ENCODE results near the gene PRSS3. TPM values are rescaled to one million over a fixed set of nuclear protein-coding genes. Genes with fewer than 3 reads are reported as not detected.
"Not testable (repeated sequence)": the region's sequence is repeated elsewhere in the genome, so short reads cannot be mapped to it uniquely, and the experiment has no call there.

PRSS3 gene
- total RNA-seq, 6 experiments from 2014 or later, result 18.9 to 40.4 (median 23.8) TPM

DNA sequence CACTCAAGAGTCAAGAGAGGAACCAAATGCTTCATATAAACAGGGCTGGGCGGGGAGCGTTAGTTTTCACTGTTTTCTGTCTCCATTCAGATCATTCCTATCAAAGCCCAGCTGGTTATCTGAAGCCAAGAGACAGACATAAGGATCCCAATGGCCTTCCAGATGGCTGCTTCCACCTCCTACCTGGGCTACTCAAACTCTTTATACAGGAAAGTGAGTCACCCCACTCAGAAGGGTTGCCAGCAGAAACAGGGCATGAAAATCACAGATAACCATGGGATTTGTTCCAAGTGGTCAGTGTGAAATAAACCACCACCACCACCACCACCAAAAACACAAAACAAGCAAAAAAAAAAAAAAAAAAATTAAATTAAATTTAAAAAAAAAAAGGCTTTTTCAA, 5.5 kb downstream of the PRSS3 start:
- Mint-ChIP-seq H3K4me3 (no peak overlapping the region), H3K36me3 (ENCODE audit: low read depth) (peaks cover 4% of the 10 kb centered on the region), H3K9me3 (no peaks in the 10 kb centered on the region), H3K27me3 (ENCODE audit: insufficient read depth) (peaks cover 16% of the 10 kb centered on the region), H3K27ac (no peak overlapping the region), H3K4me1 (ENCODE audit: low read depth) (0 out of 2 replicates have a peak, but pooled peaks cover 11% of the 10 kb centered on the region)
- DNase-seq, result no peak
- TF ChIP-seq, protein P1, sequence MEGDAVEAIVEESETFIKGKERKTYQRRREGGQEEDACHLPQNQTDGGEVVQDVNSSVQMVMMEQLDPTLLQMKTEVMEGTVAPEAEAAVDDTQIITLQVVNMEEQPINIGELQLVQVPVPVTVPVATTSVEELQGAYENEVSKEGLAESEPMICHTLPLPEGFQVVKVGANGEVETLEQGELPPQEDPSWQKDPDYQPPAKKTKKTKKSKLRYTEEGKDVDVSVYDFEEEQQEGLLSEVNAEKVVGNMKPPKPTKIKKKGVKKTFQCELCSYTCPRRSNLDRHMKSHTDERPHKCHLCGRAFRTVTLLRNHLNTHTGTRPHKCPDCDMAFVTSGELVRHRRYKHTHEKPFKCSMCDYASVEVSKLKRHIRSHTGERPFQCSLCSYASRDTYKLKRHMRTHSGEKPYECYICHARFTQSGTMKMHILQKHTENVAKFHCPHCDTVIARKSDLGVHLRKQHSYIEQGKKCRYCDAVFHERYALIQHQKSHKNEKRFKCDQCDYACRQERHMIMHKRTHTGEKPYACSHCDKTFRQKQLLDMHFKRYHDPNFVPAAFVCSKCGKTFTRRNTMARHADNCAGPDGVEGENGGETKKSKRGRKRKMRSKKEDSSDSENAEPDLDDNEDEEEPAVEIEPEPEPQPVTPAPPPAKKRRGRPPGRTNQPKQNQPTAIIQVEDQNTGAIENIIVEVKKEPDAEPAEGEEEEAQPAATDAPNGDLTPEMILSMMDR (IDR thresholded peaks at IDR 0.05), result no peak

DNA sequence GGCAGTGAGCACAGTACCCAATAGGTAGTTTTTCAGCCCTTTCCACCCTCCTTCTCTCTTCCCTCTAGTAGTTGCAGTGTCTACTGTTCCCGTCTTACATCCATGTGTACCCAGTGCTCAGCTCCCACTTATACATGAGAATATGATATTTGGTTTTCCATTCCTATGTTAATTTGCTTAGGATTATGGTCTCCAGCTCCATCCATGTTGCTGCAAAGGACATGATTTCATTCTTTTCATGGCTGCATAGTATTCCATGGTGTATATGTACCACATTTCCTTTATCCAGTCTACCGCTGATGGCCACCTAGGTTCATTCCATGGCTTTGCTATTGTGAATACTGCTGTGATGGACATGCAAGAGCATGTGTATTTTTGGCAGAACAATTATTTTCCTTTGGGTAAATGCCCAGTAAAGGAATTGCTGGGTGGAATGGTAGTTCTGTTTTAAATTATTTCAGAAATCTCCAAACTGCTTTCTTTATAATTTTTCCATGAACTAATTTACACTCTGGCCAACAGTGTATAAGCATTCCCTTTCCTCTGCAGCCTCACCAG, 6.7 kb downstream of the PRSS3 start:
- not testable (repeated sequence) for DNase-seq; H3K9me3 Mint-ChIP-seq; H3K36me3 Mint-ChIP-seq (ENCODE audit: low read depth); H3K27ac Mint-ChIP-seq; H3K4me3 Mint-ChIP-seq
- peaks cover 16% of the 10 kb centered on the region for H3K27me3 Mint-ChIP-seq (ENCODE audit: insufficient read depth)
- peaks cover 16% of the 10 kb centered on the region for H3K4me1 Mint-ChIP-seq (ENCODE audit: low read depth)

- H3K4me3 Mint-ChIP-seq; H3K27ac Mint-ChIP-seq; DNase-seq; H3K36me3 Mint-ChIP-seq (ENCODE audit: low read depth); H3K9me3 Mint-ChIP-seq: not testable (repeated sequence)
- Mint-ChIP-seq H3K27me3 (ENCODE audit: insufficient read depth) (peaks cover 12% of the 10 kb centered on the region), H3K4me1 (ENCODE audit: low read depth) (peaks cover 21% of the 10 kb centered on the region)
Observed at GRCh38 chr9:33804196-33804595, 8.8 kb downstream of the PRSS3 start.

DNA sequence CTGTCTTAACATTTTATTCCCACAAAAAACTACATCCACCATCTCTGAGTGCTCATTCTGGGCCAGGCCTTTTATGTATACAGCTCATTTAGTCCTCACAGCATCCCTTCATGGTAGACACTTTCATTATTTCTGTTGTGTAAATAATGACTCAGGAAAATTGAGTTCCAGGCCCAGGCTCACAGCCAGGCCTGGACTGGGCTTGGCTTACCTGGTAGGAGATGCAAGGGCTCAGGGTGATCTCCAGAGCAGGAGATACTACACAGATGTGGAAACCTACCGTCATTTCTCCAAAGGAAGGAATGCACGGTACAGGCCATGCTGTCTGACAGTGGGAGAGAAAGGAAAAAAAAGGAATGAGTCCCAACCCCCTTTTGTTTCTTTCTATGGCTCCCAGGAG, 11.8 kb downstream of the PRSS3 start:
- H3K4me1 Mint-ChIP-seq (ENCODE audit: low read depth), result peaks cover 18% of the 10 kb centered on the region
- H3K9me3 Mint-ChIP-seq; H3K4me3 Mint-ChIP-seq; H3K27me3 Mint-ChIP-seq (ENCODE audit: insufficient read depth); H3K36me3 Mint-ChIP-seq (ENCODE audit: low read depth); DNase-seq: not testable (repeated sequence)
- peak overlapping the region; percentile 44 for H3K27ac Mint-ChIP-seq

DNA sequence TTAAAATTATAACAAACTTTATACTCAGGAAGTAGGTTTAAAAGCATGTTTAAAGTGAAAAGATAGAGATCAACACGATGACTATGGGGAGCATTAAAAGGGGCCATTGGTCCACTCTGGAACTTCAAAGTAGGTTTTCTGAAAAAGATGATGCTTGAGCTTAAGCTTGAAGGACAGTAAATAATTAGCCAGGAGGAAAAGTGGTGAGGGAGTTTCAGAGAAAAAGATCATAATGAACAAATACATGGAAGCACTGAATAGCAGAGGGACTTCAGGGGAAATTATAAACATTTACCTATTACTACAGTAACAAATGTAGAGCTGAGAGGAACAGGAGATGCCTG, 13.6 kb downstream of the PRSS3 start:
- not testable (repeated sequence) for H3K9me3 Mint-ChIP-seq; H3K27me3 Mint-ChIP-seq (ENCODE audit: insufficient read depth); H3K4me3 Mint-ChIP-seq; H3K27ac Mint-ChIP-seq; H3K36me3 Mint-ChIP-seq (ENCODE audit: low read depth); DNase-seq
- H3K4me1 Mint-ChIP-seq (ENCODE audit: low read depth), result peaks cover 22% of the 10 kb centered on the region

- H3K4me3 Mint-ChIP-seq, result no peak overlapping the region
- no peaks in the 10 kb centered on the region for H3K36me3 Mint-ChIP-seq (ENCODE audit: low read depth)
- TF ChIP-seq, protein P1 (IDR thresholded peaks at IDR 0.05), result no peak
- no peaks in the 10 kb centered on the region for H3K9me3 Mint-ChIP-seq
- H3K27me3 Mint-ChIP-seq (ENCODE audit: insufficient read depth), result peaks cover 2% of the 10 kb centered on the region
- peaks cover 27% of the 10 kb centered on the region for H3K4me1 Mint-ChIP-seq (ENCODE audit: low read depth)
- H3K27ac Mint-ChIP-seq, result no peak overlapping the region
- no peak for DNase-seq
Observed at GRCh38 chr9:33809506-33809905, 14.1 kb downstream of the PRSS3 start.

DNA sequence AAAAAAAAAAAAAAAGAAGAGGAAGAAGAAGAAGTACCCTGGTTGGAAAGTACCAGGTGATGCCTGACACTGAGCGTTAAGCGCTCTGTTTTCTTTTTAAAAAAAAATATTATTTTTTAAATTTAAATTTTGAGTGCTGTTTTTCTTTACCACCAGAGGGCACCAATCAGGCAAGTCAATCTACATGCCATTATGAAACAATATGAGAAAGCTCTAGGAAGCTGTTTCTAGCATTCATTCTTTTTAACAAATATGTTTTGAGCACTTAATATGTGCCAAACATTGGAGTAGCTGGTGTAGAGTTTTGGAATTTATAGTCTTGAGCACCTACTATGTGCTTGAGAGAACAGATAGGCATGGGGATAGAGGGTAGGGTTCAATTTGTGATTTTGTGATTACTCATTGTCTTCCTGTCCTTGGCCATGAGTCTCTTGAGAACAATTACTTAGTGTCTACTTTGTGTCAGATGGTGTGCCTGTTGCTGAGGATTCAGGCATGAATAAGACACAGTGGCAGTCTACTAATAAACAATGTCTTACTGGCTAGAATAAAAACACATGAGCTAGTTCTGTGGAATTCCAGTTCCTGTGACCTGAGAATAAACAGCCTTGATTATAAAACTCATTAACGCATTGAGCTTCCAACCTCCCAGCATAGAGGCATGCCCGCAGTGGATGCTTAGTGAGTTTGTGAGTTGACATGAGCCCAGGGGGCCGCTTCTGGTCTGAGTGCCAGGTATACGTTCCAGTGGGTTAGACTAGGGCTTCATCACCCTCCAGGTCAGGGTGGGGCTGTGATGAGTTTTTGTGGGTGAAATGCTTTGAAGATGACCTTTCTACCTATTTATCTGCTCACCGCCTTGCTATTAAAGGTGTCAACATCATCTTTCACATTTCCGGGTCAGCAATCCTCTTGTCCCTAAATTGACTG, 18.6 kb downstream of the PRSS3 start:
- H3K9me3 Mint-ChIP-seq, result no peaks in the 10 kb centered on the region
- peaks cover 41% of the 10 kb centered on the region for H3K4me1 Mint-ChIP-seq (ENCODE audit: low read depth)
- DNase-seq, result peak; percentile 92
- H3K27me3 Mint-ChIP-seq (ENCODE audit: insufficient read depth), result peaks cover 3% of the 10 kb centered on the region
- TF ChIP-seq, protein P1 (IDR thresholded peaks at IDR 0.05), result peak; percentile 94
- peak overlapping the region; percentile 46 for H3K4me3 Mint-ChIP-seq
- H3K36me3 Mint-ChIP-seq (ENCODE audit: low read depth), result peaks cover 6% of the 10 kb centered on the region; the same call in 1 of the 2 replicates
- H3K27ac Mint-ChIP-seq, result peak overlapping the region; percentile 95
